Vagina (tissue), 2 donors: Measurements from ENCODE around the gene LITAF. TPM values are rescaled to one million over a fixed set of nuclear protein-coding genes. Genes with fewer than 3 reads are reported as not detected.

Experiments used
- DNase-seq, 2 donors: peaks; one replicate each; pipeline ENCODE4 v3.0.0-alpha.2; 2017; ENCODE audit errors: extremely low spot score in 2 of 2
- H3K27ac ChIP-seq: fragments of 200-600 bp; sonication (generic); one replicate; pipeline ENCODE4 v1.5.1; 2019
- H3K27me3 ChIP-seq: fragments of 200-600 bp; sonication (generic); one replicate; pipeline ENCODE4 v1.5.1; 2019
- H3K36me3 ChIP-seq, 2 donors: fragments of 200-600 bp; sonication (generic); one replicate each; pipeline ENCODE4 v1.5.1; 2017 to 2019
- H3K4me1 ChIP-seq: fragments of 200-600 bp; sonication (generic); one replicate; pipeline ENCODE4 v1.5.1; 2019
- H3K4me3 ChIP-seq, 2 donors: fragments of 200-600 bp; sonication (generic); 1 replicate in 1 of 2; 2 replicates in 1 of 2; pipeline ENCODE4 v1.5.1; 2016 to 2019
- H3K9me3 ChIP-seq: fragments of 200-600 bp; sonication (generic); one replicate; pipeline ENCODE4 v1.5.1; 2019
- CTCF ChIP-seq, 3 experiments: fragments of 450-650 bp in 2 of 3; fragments of 200-600 bp in 1 of 3; sonication (generic) in 1 of 3; IDR thresholded peaks; one replicate each; pipeline ENCODE4 v1.5.1; 2017 to 2019; ENCODE audit warnings: antibody characterized with exemption in 3 of 3, mild to moderate bottlenecking in 2 of 3, moderate library complexity in 2 of 3
- POLR2A ChIP-seq, 2 donors: fragments of 450-650 bp; IDR thresholded peaks; one replicate each; pipeline ENCODE4 v1.6.1; 2017; ENCODE audit warnings: antibody characterized with exemption in 2 of 2, mild to moderate bottlenecking in 2 of 2, moderate library complexity in 2 of 2
- POLR2AphosphoS5 ChIP-seq, 2 donors: sonication (generic); formaldehyde crosslinking; IDR thresholded peaks; one replicate each; pipeline ENCODE4 v1.9.0; 2017; ENCODE audit warnings: antibody characterized with exemption in 2 of 2, mild to moderate bottlenecking in 2 of 2, low read depth in 1 of 2; ENCODE audit not compliant: insufficient read depth in 1 of 2
- intact Hi-C: fragments of 100-400 bp; cut with DNase I; formaldehyde crosslinking; loops from one replicate; pipeline ENCODE4 v1.15.1; 2023
- total RNA-seq: library from RNA; depleted of rRNA; stranded (reverse); fragments of >200 nt; gene quantifications from one replicate; pipeline ENCODE4 v1.2.3, GENCODE V29; 2016

The LITAF gene
- total RNA-seq, 1 donor from 2014 or later, result 111 TPM

- TF ChIP-seq CTCF (IDR thresholded peaks at IDR 0.05) (no peak), POLR2A (IDR thresholded peaks at IDR 0.05) (no peak), POLR2AphosphoS5 (IDR thresholded peaks at IDR 0.05; ENCODE audit: insufficient read depth in 1 of 2, low read depth in 1 of 2) (no peak)
These were observed 62.5 kb downstream of the LITAF start for GRCh38 chr16:11524098-11524760.

GRCh38 chr16:11521055-11521454, 65.7 kb downstream of the LITAF start:
- intact Hi-C loops, result no loop called here
- TF ChIP-seq POLR2AphosphoS5 (IDR thresholded peaks at IDR 0.05; ENCODE audit: insufficient read depth in 1 of 2, low read depth in 1 of 2), result no peak
- no peak for TF ChIP-seq POLR2A (IDR thresholded peaks at IDR 0.05)
- no peak for TF ChIP-seq CTCF (IDR thresholded peaks at IDR 0.05)
- Histone ChIP-seq H3K27me3 (no peaks in the 10 kb centered on the region), H3K36me3 (no peaks in the 10 kb centered on the region), H3K4me1 (no peaks in the 10 kb centered on the region), H3K4me3 (no peak overlapping the region), H3K27ac (no peak overlapping the region), H3K9me3 (no peaks in the 10 kb centered on the region)
- DNase-seq, result no peak

More at GRCh38 chr16:11524098-11524760, 62.5 kb downstream of the LITAF start:
- Histone ChIP-seq H3K27me3 (no peaks in the 10 kb centered on the region), H3K4me3 (no peak overlapping the region), H3K27ac (no peak overlapping the region), H3K36me3 (no peaks in the 10 kb centered on the region), H3K9me3 (no peaks in the 10 kb centered on the region), H3K4me1 (no peaks in the 10 kb centered on the region)
- intact Hi-C loops, result no loop called here
- no peak for DNase-seq

GRCh38 chr16:11520442-11520841, 66.3 kb downstream of the LITAF start:
- H3K4me3 ChIP-seq, result no peak overlapping the region
- no peaks in the 10 kb centered on the region for H3K36me3 ChIP-seq
- H3K27ac ChIP-seq, result no peak overlapping the region
- no peaks in the 10 kb centered on the region for H3K9me3 ChIP-seq
- H3K27me3 ChIP-seq, result no peaks in the 10 kb centered on the region
- TF ChIP-seq POLR2AphosphoS5 (IDR thresholded peaks at IDR 0.05; ENCODE audit: insufficient read depth in 1 of 2, low read depth in 1 of 2) (no peak), CTCF (IDR thresholded peaks at IDR 0.05) (no peak), POLR2A (IDR thresholded peaks at IDR 0.05) (no peak)
- no peaks in the 10 kb centered on the region for H3K4me1 ChIP-seq
- intact Hi-C loops, result no loop called here
- DNase-seq, result no peak

- TF ChIP-seq CTCF (IDR thresholded peaks at IDR 0.05) (no peak), POLR2AphosphoS5 (IDR thresholded peaks at IDR 0.05; ENCODE audit: insufficient read depth in 1 of 2, low read depth in 1 of 2) (no peak), POLR2A (IDR thresholded peaks at IDR 0.05) (no peak)
- H3K4me1 ChIP-seq, result no peaks in the 10 kb centered on the region
- H3K36me3 ChIP-seq, result no peaks in the 10 kb centered on the region
These were observed 68.8 kb downstream of the LITAF start for GRCh38 chr16:11517961-11518360.

More at GRCh38 chr16:11517961-11518360, 68.8 kb downstream of the LITAF start:
- Histone ChIP-seq H3K27me3 (no peaks in the 10 kb centered on the region), H3K4me3 (no peak overlapping the region), H3K27ac (no peak overlapping the region), H3K9me3 (no peaks in the 10 kb centered on the region)
- intact Hi-C loops, result no loop called here
- DNase-seq, result no peak
